ENCODE data around the gene ARHGAP4. TPM values are rescaled to one million over a fixed set of nuclear protein-coding genes. Genes with fewer than 3 reads are reported as not detected.

ARHGAP4 gene
- total and polyA plus RNA-seq, 10 of the 15 experiments (the other 5 are each of a cell fraction or from before 2014, with no cell fraction given): 0.71 to 120 (median 44.3) TPM

- no peaks in the 10 kb centered on the region for H3K9me3 ChIP-seq (replicated peaks; ENCODE audit: control insufficient read depth, insufficient read depth, low read length)
- no peak within 1 kb of the TSS for H3K4me2 ChIP-seq (ENCODE audit: control insufficient read depth, insufficient read depth)
- H3K4me1 ChIP-seq (ENCODE audit: control insufficient read depth, insufficient read depth, low read length): no peaks in the 10 kb centered on the region
- H2AFZ ChIP-seq (ENCODE audit: control insufficient read depth, low read depth, low read length): no peak within 1 kb of the TSS
- ATAC-seq: no peak
- no TSS peak for BruUV-seq (replicated peaks)
- H3K79me2 ChIP-seq (ENCODE audit: control insufficient read depth, insufficient read depth, low read length): no peaks in the 10 kb centered on the region
- ChIA-PET RAD21 (ENCODE audit: unreplicated experiment) (no interaction called here), CTCF (no interaction called here), SMC1A (ENCODE audit: uncharacterized antibody, unreplicated experiment) (no interaction called here), POLR2A (interaction anchor here (0.5 kb wide), 1 partner anchor 166 kb away, joined by 7 read pairs; no protein-coding TSS in a partner anchor)
- FAIRE-seq: no peak
- no peak within 1 kb of the TSS for H3K9ac ChIP-seq (ENCODE audit: control insufficient read depth, insufficient read depth, low read length)
- no peaks in the 10 kb centered on the region for H4K20me1 ChIP-seq (ENCODE audit: control insufficient read depth, insufficient read depth)
- DNase-seq (ENCODE audit: low read depth, low spot score): no peak
- 43% methylated on average over 31 of the region's 94 CpGs for WGBS (ENCODE audit: insufficient coverage, insufficient replicate concordance, low lambda C conversion rate, missing lambda C conversion rate)
- H3K36me3 ChIP-seq (ENCODE audit: control insufficient read depth in 2 of 2, insufficient read depth in 2 of 2, low read length in 1 of 2): no peaks in the 10 kb centered on the region
- H3K27me3 ChIP-seq (replicated peaks in 1 of 2; ENCODE audit: control insufficient read depth in 2 of 2, insufficient read depth in 2 of 2, low read length in 1 of 2): peaks cover 0 to 2% of the 10 kb centered on the region in 2 experiments; a peak in 3 of 4 replicates
- no peak within 1 kb of the TSS for H3K27ac ChIP-seq (ENCODE audit: control insufficient read depth, insufficient read depth)
- intact Hi-C loops (cut with micrococcal nuclease; ENCODE audit: unreplicated experiment): no loop called here
- in situ Hi-C loops (cut with MboI): no loop called here
- H3K4me3 ChIP-seq: no peak within 1 kb of the TSS
- TF ChIP-seq FOS (IDR thresholded peaks at IDR 0.05; ENCODE audit: borderline replicate concordance, extremely low read depth, insufficient read length): no peak
- TF ChIP-seq POU2F2 (IDR thresholded peaks at IDR 0.05; ENCODE audit: borderline replicate concordance, low read depth, low read length): no peak
- TF ChIP-seq POLR2AphosphoS5 (IDR thresholded peaks at IDR 0.05; ENCODE audit: low read length): no peak
- no peak for TF ChIP-seq MEF2B (IDR thresholded peaks at IDR 0.05; ENCODE audit: partially characterized antibody, poor library complexity, severe bottlenecking)
- no peak for TF ChIP-seq SKIL (IDR thresholded peaks at IDR 0.05; ENCODE audit: low read depth, poor library complexity, severe bottlenecking)
- TF ChIP-seq NR2C2 (IDR thresholded peaks at IDR 0.05; ENCODE audit: borderline replicate concordance, control insufficient read depth, insufficient read length, low read depth): no peak
- TF ChIP-seq, protein P1, sequence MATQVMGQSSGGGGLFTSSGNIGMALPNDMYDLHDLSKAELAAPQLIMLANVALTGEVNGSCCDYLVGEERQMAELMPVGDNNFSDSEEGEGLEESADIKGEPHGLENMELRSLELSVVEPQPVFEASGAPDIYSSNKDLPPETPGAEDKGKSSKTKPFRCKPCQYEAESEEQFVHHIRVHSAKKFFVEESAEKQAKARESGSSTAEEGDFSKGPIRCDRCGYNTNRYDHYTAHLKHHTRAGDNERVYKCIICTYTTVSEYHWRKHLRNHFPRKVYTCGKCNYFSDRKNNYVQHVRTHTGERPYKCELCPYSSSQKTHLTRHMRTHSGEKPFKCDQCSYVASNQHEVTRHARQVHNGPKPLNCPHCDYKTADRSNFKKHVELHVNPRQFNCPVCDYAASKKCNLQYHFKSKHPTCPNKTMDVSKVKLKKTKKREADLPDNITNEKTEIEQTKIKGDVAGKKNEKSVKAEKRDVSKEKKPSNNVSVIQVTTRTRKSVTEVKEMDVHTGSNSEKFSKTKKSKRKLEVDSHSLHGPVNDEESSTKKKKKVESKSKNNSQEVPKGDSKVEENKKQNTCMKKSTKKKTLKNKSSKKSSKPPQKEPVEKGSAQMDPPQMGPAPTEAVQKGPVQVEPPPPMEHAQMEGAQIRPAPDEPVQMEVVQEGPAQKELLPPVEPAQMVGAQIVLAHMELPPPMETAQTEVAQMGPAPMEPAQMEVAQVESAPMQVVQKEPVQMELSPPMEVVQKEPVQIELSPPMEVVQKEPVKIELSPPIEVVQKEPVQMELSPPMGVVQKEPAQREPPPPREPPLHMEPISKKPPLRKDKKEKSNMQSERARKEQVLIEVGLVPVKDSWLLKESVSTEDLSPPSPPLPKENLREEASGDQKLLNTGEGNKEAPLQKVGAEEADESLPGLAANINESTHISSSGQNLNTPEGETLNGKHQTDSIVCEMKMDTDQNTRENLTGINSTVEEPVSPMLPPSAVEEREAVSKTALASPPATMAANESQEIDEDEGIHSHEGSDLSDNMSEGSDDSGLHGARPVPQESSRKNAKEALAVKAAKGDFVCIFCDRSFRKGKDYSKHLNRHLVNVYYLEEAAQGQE (IDR thresholded peaks at IDR 0.05; ENCODE audit: low read depth, low read length): no peak
- TF ChIP-seq RB1 (IDR thresholded peaks at IDR 0.05; ENCODE audit: borderline replicate concordance): no peak
- no peak for TF ChIP-seq PAX8 (IDR thresholded peaks at IDR 0.05)
- no peak for TF ChIP-seq CHD1 (IDR thresholded peaks at IDR 0.05; ENCODE audit: low read depth, low read length)
- no peak for TF ChIP-seq EED (IDR thresholded peaks at IDR 0.05; ENCODE audit: low read depth)
- no peak for TF ChIP-seq ZNF24 (IDR thresholded peaks at IDR 0.05)
- TF ChIP-seq ZBED1 (IDR thresholded peaks at IDR 0.05; ENCODE audit: borderline replicate concordance): no peak
- TF ChIP-seq ZNF592 (IDR thresholded peaks at IDR 0.05): no peak
These were observed 39.8 kb downstream of the ARHGAP4 start, which contains the start of gene L1CAM for GRCh38 chrX:153885968-153886903. L1CAM (minus strand) TSS chrX:153886173; CDS start chrX:153875836, 10,337 bp downstream.

All from GM12878 (cell line).